ENCODE results near the gene GLOD4.

DNA sequence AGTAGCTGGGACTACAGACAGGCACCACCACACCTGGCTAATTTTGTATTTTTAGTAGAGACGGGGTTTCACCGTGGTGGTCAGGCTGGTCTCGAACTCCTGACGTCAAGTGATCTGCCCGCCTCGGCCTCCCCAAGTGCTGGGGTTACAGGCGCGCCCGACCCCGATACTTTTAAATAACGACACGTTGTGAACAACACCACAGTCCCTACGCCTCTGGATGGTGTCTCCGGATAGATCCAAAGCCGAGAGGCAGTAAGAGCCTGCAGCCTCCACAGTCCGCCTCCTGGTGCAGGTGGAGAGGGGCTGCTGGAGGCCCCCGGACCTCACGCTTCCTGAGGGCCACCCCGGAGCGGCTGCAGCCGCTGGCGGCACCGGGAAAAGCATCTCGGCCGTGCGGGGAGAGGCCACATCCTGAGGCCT, 50.4 kb downstream of the GLOD4 start:
- TF ChIP-seq CTCF (IDR thresholded peaks at IDR 0.05) = no peak
- no peak for TF ChIP-seq POLR2A (IDR thresholded peaks at IDR 0.05)
